GM19467 (cell line): ENCODE measurements around the gene ZNF423.

Experiments used
- ATAC-seq: cut with Tn5 transposase; IDR thresholded peaks from one replicate; pipeline ENCODE4 v1.9.1; 2021; ENCODE audit warnings: mild to moderate bottlenecking, moderate library complexity; ENCODE audit not compliant: unreplicated experiment

Gene ZNF423

GRCh38 chr16:49734331-49734730 lies 121.6 kb downstream of the ZNF423 start:
- no peak for ATAC-seq

GRCh38 chr16:49733313-49734009 lies 122.5 kb downstream of the ZNF423 start:
- ATAC-seq, result no peak

GRCh38 chr16:49731911-49732310 lies 124.0 kb downstream of the ZNF423 start:
- no peak for ATAC-seq

- ATAC-seq, result no peak
Measured at GRCh38 chr16:49730772-49731171, 125.1 kb downstream of the ZNF423 start.

- no peak for ATAC-seq
Measured at GRCh38 chr16:49727611-49728010, 128.3 kb downstream of the ZNF423 start.

GRCh38 chr16:49726155-49726554 lies 129.8 kb downstream of the ZNF423 start:
- ATAC-seq, result no peak

- ATAC-seq, result no peak
Measured at GRCh38 chr16:49725651-49726050, 130.3 kb downstream of the ZNF423 start.

- no peak for ATAC-seq
Measured at GRCh38 chr16:49724774-49725173, 131.1 kb downstream of the ZNF423 start.

GRCh38 chr16:49723310-49723709 lies 132.6 kb downstream of the ZNF423 start:
- ATAC-seq, result no peak

- no peak for ATAC-seq
Measured at GRCh38 chr16:49720225-49720624, 135.7 kb downstream of the ZNF423 start.

GRCh38 chr16:49717689-49718088 lies 138.2 kb downstream of the ZNF423 start:
- no peak for ATAC-seq

GRCh38 chr16:49716339-49716934 lies 139.5 kb downstream of the ZNF423 start:
- no peak for ATAC-seq

- no peak for ATAC-seq
Measured at GRCh38 chr16:49713770-49714169, 142.1 kb downstream of the ZNF423 start.

GRCh38 chr16:49712542-49712941 lies 143.4 kb downstream of the ZNF423 start:
- no peak for ATAC-seq

GRCh38 chr16:49712106-49712505 lies 143.8 kb downstream of the ZNF423 start:
- ATAC-seq, result no peak

- ATAC-seq, result no peak
Measured at GRCh38 chr16:49709057-49709456, 146.9 kb downstream of the ZNF423 start.

- no peak for ATAC-seq
Measured at GRCh38 chr16:49708491-49708890, 147.4 kb downstream of the ZNF423 start.

- ATAC-seq, result no peak
Measured at GRCh38 chr16:49706620-49707355, 149.1 kb downstream of the ZNF423 start.

GRCh38 chr16:49704586-49705155 lies 151.2 kb downstream of the ZNF423 start:
- ATAC-seq, result no peak

GRCh38 chr16:49703483-49703882 lies 152.4 kb downstream of the ZNF423 start:
- no peak for ATAC-seq

- ATAC-seq, result no peak
Measured at GRCh38 chr16:49701789-49702494, 154.0 kb downstream of the ZNF423 start.
